Measurements from ENCODE around the gene POLD3. TPM values are rescaled to one million over a fixed set of nuclear protein-coding genes. Genes with fewer than 3 reads are reported as not detected.

POLD3 gene
- total RNA-seq, 4 donors from 2014 or later: 9.7 to 17.5 (median 12.1) TPM

DNA sequence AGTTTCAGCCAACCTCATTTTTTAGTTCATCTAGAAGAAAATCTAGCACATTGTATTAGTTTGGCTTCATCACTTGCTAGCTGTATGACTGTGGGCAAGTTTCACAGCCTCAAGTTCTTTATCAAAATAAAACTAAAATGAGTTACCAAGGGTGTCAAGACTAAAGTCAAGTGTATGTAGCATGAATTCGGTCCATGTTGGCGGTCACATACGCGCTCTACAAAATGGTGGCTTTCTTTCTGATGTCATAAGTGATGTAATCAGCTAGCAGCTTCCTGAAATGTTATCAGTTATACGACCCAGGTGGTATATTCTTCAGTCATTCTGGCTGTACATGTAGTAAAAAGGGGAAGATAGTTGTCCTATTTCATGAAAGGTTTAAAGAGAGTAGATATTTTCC is 50.5 kb downstream of the POLD3 start:
- no peak for ATAC-seq (ENCODE audit: low FRiP score)
- TF ChIP-seq, protein P1, sequence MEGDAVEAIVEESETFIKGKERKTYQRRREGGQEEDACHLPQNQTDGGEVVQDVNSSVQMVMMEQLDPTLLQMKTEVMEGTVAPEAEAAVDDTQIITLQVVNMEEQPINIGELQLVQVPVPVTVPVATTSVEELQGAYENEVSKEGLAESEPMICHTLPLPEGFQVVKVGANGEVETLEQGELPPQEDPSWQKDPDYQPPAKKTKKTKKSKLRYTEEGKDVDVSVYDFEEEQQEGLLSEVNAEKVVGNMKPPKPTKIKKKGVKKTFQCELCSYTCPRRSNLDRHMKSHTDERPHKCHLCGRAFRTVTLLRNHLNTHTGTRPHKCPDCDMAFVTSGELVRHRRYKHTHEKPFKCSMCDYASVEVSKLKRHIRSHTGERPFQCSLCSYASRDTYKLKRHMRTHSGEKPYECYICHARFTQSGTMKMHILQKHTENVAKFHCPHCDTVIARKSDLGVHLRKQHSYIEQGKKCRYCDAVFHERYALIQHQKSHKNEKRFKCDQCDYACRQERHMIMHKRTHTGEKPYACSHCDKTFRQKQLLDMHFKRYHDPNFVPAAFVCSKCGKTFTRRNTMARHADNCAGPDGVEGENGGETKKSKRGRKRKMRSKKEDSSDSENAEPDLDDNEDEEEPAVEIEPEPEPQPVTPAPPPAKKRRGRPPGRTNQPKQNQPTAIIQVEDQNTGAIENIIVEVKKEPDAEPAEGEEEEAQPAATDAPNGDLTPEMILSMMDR (IDR thresholded peaks at IDR 0.05): no peak

DNA sequence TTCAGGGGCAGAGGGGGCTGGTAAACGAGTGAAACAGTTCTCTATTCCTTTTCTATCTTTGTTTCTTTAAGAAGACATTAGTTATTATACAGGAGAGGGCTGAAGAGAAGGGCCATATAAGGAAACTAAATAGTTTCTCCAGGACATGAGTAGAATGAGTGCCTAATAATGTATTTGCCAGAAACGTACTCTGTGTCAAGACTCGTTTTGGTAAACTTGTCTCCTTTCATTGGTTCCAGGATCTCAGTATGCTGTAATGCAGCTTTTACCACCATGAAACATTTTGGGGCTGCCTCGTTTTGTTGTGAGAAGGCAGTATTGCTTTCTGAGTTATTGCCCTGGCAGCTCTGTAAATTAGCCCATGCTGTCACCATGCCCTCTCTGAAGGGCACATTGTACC is 51.7 kb downstream of the POLD3 start:
- ATAC-seq (ENCODE audit: low FRiP score) (no peak), DNase-seq (ENCODE audit: low spot score) (no peak)
- TF ChIP-seq, protein P1 (IDR thresholded peaks at IDR 0.05): no peak

More for the DNA sequence above, 50.5 kb downstream of the POLD3 start:
- DNase-seq (ENCODE audit: low spot score): no peak

DNA sequence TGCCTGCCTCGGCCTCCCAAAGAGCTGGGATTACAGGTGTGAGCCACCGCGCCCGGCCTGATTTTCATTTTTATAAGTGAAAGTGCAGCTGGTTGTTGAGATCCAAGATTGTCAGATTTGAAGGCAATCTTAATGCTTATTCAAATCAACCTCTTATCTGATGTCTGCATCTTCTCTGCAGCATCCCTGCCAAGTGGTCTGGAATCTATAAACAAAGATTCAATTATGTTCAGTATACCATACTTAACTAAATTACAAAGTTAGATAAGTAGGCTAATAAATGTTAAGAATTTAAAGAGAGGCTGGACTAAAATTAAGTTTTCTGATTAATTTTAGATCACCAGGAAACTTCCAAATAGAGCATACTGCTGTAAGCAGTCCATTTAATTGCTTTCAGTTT is 53.8 kb downstream of the POLD3 start:
- TF ChIP-seq, protein P1 (IDR thresholded peaks at IDR 0.05): no peak
- ATAC-seq (ENCODE audit: low FRiP score) (no peak), DNase-seq (ENCODE audit: low spot score) (no peak)

DNA sequence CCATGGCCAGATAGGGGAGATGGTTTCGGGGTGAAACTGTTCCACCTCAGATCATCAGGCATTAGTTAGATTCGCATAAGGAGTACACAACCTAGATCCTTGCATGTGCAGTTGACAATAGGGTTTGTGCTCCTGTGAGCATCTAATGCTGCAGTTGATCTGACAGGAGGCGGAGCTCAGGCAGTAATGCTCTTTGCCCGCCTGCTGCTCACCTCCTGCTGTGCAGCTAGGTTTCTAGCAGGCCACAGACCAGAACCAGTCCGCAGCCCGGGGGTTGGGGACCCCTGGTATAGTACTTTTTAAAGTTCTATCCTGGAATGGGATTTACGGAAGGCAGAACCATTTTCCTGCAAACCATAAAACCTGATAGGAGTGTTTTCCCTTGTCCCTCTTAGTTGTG is 54.6 kb downstream of the POLD3 start:
- TF ChIP-seq, protein P1 (IDR thresholded peaks at IDR 0.05): no peak
- no peak for ATAC-seq (ENCODE audit: low FRiP score)

DNA sequence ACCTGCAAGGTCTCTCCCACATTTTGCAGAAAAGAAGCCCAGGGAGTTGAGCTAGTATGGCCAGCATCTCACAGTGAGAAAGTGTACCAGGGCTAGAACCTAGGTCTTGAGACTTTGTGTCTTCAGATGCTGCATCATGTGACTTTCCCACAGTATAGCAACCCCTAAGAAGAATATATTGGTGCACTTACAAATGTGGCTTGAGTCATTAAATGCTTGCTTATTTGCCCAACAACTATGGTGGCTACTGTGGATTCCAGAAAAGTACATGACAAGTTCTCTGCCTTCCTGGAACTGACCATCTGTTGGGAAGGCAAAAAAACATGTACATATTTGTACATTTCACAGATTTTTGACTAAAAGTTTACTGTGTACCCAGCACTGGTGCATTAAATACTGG is 55.0 kb downstream of the POLD3 start:
- DNase-seq (ENCODE audit: low spot score): no peak
- no peak for ATAC-seq (ENCODE audit: low FRiP score)
- TF ChIP-seq, protein P1 (IDR thresholded peaks at IDR 0.05): no peak

More for the DNA sequence above, 54.6 kb downstream of the POLD3 start:
- DNase-seq (ENCODE audit: low spot score): no peak

DNA sequence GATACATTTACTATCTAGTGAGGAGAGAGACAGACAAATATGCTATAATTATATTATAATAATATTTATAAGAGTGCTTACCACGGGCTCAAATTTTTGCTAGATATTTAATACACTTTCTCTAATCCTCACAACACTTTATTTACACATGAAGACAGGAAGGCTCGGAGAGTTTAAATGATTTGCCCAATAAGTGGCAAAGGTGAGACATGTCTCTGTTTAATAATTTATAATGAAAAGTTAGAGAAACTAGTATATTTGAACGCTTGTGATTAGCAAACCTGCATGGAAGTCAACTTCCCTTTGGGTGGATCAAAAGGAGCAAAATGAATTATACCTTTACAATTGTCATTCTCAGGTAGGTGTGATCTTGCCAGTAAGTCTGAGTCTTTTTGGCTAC is 55.4 kb downstream of the POLD3 start:
- ATAC-seq (ENCODE audit: low FRiP score) (no peak), DNase-seq (ENCODE audit: low spot score) (no peak)
- TF ChIP-seq, protein P1 (IDR thresholded peaks at IDR 0.05): no peak

DNA sequence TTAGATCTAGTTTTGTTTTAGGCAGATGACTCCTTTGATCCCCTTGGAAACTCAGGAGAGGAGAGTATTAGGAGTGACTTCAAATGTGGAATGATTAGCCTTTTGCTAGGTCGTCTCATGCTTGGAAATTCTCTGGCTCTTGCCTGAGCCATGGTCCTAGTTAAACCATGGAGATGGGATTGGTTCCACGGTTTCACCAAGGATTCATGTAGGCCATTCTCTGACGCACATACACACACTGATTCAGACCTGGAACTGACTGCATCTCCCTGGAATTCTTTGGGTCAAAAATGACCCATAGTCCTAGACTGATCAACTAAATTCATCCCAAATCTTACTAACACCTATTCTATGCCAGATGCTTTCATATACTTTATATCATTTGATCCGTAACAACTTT is 56.5 kb downstream of the POLD3 start:
- ATAC-seq (ENCODE audit: low FRiP score): no peak
- no peak for DNase-seq (ENCODE audit: low spot score)
- TF ChIP-seq, protein P1 (IDR thresholded peaks at IDR 0.05): no peak

Measured in omental fat pad (tissue), 4 donors.